ENCODE measurements around the gene NOP53.

- TF ChIP-seq, protein P1, sequence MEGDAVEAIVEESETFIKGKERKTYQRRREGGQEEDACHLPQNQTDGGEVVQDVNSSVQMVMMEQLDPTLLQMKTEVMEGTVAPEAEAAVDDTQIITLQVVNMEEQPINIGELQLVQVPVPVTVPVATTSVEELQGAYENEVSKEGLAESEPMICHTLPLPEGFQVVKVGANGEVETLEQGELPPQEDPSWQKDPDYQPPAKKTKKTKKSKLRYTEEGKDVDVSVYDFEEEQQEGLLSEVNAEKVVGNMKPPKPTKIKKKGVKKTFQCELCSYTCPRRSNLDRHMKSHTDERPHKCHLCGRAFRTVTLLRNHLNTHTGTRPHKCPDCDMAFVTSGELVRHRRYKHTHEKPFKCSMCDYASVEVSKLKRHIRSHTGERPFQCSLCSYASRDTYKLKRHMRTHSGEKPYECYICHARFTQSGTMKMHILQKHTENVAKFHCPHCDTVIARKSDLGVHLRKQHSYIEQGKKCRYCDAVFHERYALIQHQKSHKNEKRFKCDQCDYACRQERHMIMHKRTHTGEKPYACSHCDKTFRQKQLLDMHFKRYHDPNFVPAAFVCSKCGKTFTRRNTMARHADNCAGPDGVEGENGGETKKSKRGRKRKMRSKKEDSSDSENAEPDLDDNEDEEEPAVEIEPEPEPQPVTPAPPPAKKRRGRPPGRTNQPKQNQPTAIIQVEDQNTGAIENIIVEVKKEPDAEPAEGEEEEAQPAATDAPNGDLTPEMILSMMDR (optimal IDR thresholded peaks at IDR 0.05 in 1 of 3, IDR thresholded peaks at IDR 0.05 in 1 of 3, conservative IDR thresholded peaks at IDR 0.05 in 1 of 3; ENCODE audit: extremely low read depth in 1 of 3, insufficient read depth in 2 of 3, low read length in 3 of 3) = no peak
- TF ChIP-seq EZH2 (IDR thresholded peaks at IDR 0.05; ENCODE audit: low read length) = no peak
Measured at GRCh38 chr19:47704024-47704423, 41.3 kb upstream of the NOP53 start.

Measured in keratinocyte (primary cell).